T-helper 22 cell (primary cell): ENCODE results near the gene MANEAL.

Experiments used
- DNase-seq: peaks from one replicate; pipeline ENCODE4 v3.0.0-alpha.2; 2020; ENCODE audit warnings: low read depth

Gene MANEAL

GRCh38 chr1:37782491-37782890, 11.2 kb upstream of the MANEAL start:
- DNase-seq = no peak

- no peak for DNase-seq
Measured at GRCh38 chr1:37792943-37793686, 532 bp upstream of the MANEAL start.

- DNase-seq = no peak
Measured at GRCh38 chr1:37794372-37795339, 1.0 kb downstream of the MANEAL start.

GRCh38 chr1:37795340-37796125, 1.9 kb downstream of the MANEAL start:
- DNase-seq = no peak

GRCh38 chr1:37797750-37798345, 4.2 kb downstream of the MANEAL start:
- DNase-seq = no peak

- no peak for DNase-seq
Measured at GRCh38 chr1:37802439-37802838, 8.8 kb downstream of the MANEAL start.

GRCh38 chr1:37807220-37807554, 13.5 kb downstream of the MANEAL start:
- DNase-seq = no peak

GRCh38 chr1:37807555-37808368, 14.1 kb downstream of the MANEAL start, which contains the start of the genes C1orf122 and YRDC:
TSS of gene C1orf122 (plus strand) at chr1:37807790. CDS start at chr1:37808405, 615 bp downstream.
TSS of gene YRDC (minus strand) at chr1:37808208. CDS start at chr1:37808180, 28 bp downstream.
- peak; percentile 87 for DNase-seq

- DNase-seq = no peak
Measured at GRCh38 chr1:37808369-37809319, 15.0 kb downstream of the MANEAL start.

GRCh38 chr1:37809942-37810341, 16.3 kb downstream of the MANEAL start:
- no peak for DNase-seq

GRCh38 chr1:37811027-37811655, 17.5 kb downstream of the MANEAL start:
- peak; percentile 38 for DNase-seq

- DNase-seq = no peak
Measured at GRCh38 chr1:37813529-37814145, 20.0 kb downstream of the MANEAL start.

GRCh38 chr1:37814252-37814651, 20.6 kb downstream of the MANEAL start:
- DNase-seq = no peak

- no peak for DNase-seq
Measured at GRCh38 chr1:37817481-37817880, 23.8 kb downstream of the MANEAL start.

- no peak for DNase-seq
Measured at GRCh38 chr1:37821481-37821880, 27.8 kb downstream of the MANEAL start.

GRCh38 chr1:37822906-37823815, 29.5 kb downstream of the MANEAL start:
- DNase-seq = no peak

GRCh38 chr1:37824001-37824400, 30.4 kb downstream of the MANEAL start:
- no peak for DNase-seq

GRCh38 chr1:37825506-37825905, 31.9 kb downstream of the MANEAL start:
- DNase-seq = no peak
